ENCODE measurements around the gene PTPRCAP. TPM values are rescaled to one million over a fixed set of nuclear protein-coding genes. Genes with fewer than 3 reads are reported as not detected.
A peak's percentile ranks its signal among the peaks of the same experiment; 100 is the strongest.

The PTPRCAP gene
- total and polyA plus RNA-seq, 4 donors: 2.9 to 6.2 (median 4.5) TPM

DNA sequence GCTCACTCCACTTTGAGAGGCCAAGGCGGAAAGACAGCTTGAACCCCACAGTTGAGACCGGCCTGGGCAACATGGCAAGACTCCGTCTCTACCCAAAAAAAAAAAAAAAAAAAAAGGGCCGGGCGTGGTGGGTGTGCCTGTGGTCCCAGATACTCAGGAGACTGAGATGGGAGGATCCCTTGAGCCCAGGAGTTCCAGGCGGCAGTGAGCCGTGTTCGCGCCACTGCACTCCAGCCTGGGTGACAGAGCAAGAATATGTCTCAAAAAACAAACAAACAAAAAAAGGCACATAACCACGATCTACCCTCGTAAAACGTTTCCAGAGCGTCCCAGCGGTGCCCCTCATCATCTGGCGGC, 46.6 kb downstream of the PTPRCAP start:
- no peaks in the 10 kb centered on the region for H3K9me3 ChIP-seq (ENCODE audit: control insufficient read depth in 4 of 4, low read length in 3 of 4)
- DNase-seq (ENCODE audit: low spot score): no peak
- peak overlapping the region; percentile 57 to 63 for H3K27ac ChIP-seq (ENCODE audit: low read depth in 1 of 2, low read length in 2 of 2)
- H3K4me3 ChIP-seq (ENCODE audit: low read depth in 1 of 3, low read length in 3 of 3): peak overlapping the region in 2 of 3 donors; percentile 81 to 94
- H3K27me3 ChIP-seq (ENCODE audit: control insufficient read depth in 4 of 4, insufficient read depth in 4 of 4, low read length in 3 of 4): no peaks in the 10 kb centered on the region
- H3K4me1 ChIP-seq (ENCODE audit: control insufficient read depth in 4 of 4, insufficient read depth in 4 of 4, low read length in 3 of 4): peaks cover 0 to 22% (median 16%) of the 10 kb centered on the region in 4 donors
- peaks cover 0 to 8% (median 3%) of the 10 kb centered on the region in 4 donors for H3K36me3 ChIP-seq (ENCODE audit: control insufficient read depth in 4 of 4, insufficient read depth in 3 of 4, low read depth in 1 of 4, low read length in 3 of 4)
- 25% methylated on average over 15 of the region's 15 CpGs for WGBS
- H3K9ac ChIP-seq (ENCODE audit: low read depth in 1 of 2, low read length in 2 of 2): peak overlapping the region; percentile 45 to 59
- TF ChIP-seq HNF4G (IDR thresholded peaks at IDR 0.05) (no peak), NR2F2 (IDR thresholded peaks at IDR 0.05) (no peak), FOXA1 (IDR thresholded peaks at IDR 0.05) (no peak), EGR1 (IDR thresholded peaks at IDR 0.05; ENCODE audit: low read depth in 2 of 2) (no peak), FOXA2 (IDR thresholded peaks at IDR 0.05) (no peak), RXRA (IDR thresholded peaks at IDR 0.05) (no peak), JUND (IDR thresholded peaks at IDR 0.05) (no peak), GABPA (IDR thresholded peaks at IDR 0.05 in 1 of 2, conservative IDR thresholded peaks at IDR 0.05 in 1 of 2) (no peak)
- TF ChIP-seq, protein P1, sequence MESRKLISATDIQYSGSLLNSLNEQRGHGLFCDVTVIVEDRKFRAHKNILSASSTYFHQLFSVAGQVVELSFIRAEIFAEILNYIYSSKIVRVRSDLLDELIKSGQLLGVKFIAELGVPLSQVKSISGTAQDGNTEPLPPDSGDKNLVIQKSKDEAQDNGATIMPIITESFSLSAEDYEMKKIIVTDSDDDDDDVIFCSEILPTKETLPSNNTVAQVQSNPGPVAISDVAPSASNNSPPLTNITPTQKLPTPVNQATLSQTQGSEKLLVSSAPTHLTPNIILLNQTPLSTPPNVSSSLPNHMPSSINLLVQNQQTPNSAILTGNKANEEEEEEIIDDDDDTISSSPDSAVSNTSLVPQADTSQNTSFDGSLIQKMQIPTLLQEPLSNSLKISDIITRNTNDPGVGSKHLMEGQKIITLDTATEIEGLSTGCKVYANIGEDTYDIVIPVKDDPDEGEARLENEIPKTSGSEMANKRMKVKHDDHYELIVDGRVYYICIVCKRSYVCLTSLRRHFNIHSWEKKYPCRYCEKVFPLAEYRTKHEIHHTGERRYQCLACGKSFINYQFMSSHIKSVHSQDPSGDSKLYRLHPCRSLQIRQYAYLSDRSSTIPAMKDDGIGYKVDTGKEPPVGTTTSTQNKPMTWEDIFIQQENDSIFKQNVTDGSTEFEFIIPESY (IDR thresholded peaks at IDR 0.05): no peak
- TF ChIP-seq, protein P2, sequence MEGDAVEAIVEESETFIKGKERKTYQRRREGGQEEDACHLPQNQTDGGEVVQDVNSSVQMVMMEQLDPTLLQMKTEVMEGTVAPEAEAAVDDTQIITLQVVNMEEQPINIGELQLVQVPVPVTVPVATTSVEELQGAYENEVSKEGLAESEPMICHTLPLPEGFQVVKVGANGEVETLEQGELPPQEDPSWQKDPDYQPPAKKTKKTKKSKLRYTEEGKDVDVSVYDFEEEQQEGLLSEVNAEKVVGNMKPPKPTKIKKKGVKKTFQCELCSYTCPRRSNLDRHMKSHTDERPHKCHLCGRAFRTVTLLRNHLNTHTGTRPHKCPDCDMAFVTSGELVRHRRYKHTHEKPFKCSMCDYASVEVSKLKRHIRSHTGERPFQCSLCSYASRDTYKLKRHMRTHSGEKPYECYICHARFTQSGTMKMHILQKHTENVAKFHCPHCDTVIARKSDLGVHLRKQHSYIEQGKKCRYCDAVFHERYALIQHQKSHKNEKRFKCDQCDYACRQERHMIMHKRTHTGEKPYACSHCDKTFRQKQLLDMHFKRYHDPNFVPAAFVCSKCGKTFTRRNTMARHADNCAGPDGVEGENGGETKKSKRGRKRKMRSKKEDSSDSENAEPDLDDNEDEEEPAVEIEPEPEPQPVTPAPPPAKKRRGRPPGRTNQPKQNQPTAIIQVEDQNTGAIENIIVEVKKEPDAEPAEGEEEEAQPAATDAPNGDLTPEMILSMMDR (IDR thresholded peaks at IDR 0.05; ENCODE audit: low read depth, low read length, missing input control): no peak
- TF ChIP-seq, protein P3, sequence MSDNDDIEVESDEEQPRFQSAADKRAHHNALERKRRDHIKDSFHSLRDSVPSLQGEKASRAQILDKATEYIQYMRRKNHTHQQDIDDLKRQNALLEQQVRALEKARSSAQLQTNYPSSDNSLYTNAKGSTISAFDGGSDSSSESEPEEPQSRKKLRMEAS (IDR thresholded peaks at IDR 0.05): no peak
- TF ChIP-seq, protein P4, sequence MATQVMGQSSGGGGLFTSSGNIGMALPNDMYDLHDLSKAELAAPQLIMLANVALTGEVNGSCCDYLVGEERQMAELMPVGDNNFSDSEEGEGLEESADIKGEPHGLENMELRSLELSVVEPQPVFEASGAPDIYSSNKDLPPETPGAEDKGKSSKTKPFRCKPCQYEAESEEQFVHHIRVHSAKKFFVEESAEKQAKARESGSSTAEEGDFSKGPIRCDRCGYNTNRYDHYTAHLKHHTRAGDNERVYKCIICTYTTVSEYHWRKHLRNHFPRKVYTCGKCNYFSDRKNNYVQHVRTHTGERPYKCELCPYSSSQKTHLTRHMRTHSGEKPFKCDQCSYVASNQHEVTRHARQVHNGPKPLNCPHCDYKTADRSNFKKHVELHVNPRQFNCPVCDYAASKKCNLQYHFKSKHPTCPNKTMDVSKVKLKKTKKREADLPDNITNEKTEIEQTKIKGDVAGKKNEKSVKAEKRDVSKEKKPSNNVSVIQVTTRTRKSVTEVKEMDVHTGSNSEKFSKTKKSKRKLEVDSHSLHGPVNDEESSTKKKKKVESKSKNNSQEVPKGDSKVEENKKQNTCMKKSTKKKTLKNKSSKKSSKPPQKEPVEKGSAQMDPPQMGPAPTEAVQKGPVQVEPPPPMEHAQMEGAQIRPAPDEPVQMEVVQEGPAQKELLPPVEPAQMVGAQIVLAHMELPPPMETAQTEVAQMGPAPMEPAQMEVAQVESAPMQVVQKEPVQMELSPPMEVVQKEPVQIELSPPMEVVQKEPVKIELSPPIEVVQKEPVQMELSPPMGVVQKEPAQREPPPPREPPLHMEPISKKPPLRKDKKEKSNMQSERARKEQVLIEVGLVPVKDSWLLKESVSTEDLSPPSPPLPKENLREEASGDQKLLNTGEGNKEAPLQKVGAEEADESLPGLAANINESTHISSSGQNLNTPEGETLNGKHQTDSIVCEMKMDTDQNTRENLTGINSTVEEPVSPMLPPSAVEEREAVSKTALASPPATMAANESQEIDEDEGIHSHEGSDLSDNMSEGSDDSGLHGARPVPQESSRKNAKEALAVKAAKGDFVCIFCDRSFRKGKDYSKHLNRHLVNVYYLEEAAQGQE (IDR thresholded peaks at IDR 0.05): no peak

DNA sequence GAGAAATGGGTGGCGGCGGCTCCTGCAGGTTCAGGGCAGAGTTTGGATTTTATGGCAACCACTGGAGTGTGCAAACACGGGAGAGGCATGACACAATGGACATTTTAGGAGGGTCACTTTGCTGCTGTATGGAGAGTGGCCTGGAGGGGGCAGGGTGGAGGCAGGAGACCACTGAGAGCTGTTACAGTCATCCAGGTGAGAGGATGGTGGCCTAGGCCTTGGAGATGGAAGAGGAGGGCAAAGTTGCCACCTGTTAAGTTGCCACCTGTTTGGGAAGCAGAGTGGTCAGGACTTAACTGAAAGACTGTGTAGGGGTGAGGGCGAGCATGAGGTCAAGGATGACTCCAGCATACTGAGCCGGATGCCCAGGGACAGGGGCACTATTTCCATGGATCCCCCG, 48.0 kb downstream of the PTPRCAP start:
- Histone ChIP-seq H3K4me3 (ENCODE audit: low read depth in 1 of 3, low read length in 3 of 3) (no peak overlapping the region), H3K27me3 (ENCODE audit: control insufficient read depth in 4 of 4, insufficient read depth in 4 of 4, low read length in 3 of 4) (no peaks in the 10 kb centered on the region), H3K36me3 (ENCODE audit: control insufficient read depth in 4 of 4, insufficient read depth in 3 of 4, low read depth in 1 of 4, low read length in 3 of 4) (peaks cover 0 to 1% (median 0%) of the 10 kb centered on the region in 4 donors), H3K9me3 (ENCODE audit: control insufficient read depth in 4 of 4, low read length in 3 of 4) (no peaks in the 10 kb centered on the region), H3K27ac (ENCODE audit: low read depth in 1 of 2, low read length in 2 of 2) (no peak overlapping the region), H3K4me1 (ENCODE audit: control insufficient read depth in 4 of 4, insufficient read depth in 4 of 4, low read length in 3 of 4) (peaks cover 0 to 22% (median 16%) of the 10 kb centered on the region in 4 donors), H3K9ac (ENCODE audit: low read depth in 1 of 2, low read length in 2 of 2) (no peak overlapping the region)
- WGBS: 56% methylated on average over 6 of the region's 6 CpGs
- peak; percentile 76 for DNase-seq (ENCODE audit: low spot score)
- peak; percentile 63 to 71 for TF ChIP-seq RAD21 (IDR thresholded peaks at IDR 0.05)
- no peak for TF ChIP-seq SP1 (IDR thresholded peaks at IDR 0.05)
- TF ChIP-seq, protein P2 (IDR thresholded peaks at IDR 0.05; ENCODE audit: low read depth, low read length, missing input control): peak; percentile 42

All from liver (tissue), 9 donors.